ENCODE data around the gene AUP1. TPM values are rescaled to one million over a fixed set of nuclear protein-coding genes. Genes with fewer than 3 reads are reported as not detected.

AUP1 gene
- total and polyA plus RNA-seq, 2 of the 8 experiments (the other 6 are each of a cell fraction or from before 2014, with no cell fraction given) = 83.4 to 121 TPM

DNA sequence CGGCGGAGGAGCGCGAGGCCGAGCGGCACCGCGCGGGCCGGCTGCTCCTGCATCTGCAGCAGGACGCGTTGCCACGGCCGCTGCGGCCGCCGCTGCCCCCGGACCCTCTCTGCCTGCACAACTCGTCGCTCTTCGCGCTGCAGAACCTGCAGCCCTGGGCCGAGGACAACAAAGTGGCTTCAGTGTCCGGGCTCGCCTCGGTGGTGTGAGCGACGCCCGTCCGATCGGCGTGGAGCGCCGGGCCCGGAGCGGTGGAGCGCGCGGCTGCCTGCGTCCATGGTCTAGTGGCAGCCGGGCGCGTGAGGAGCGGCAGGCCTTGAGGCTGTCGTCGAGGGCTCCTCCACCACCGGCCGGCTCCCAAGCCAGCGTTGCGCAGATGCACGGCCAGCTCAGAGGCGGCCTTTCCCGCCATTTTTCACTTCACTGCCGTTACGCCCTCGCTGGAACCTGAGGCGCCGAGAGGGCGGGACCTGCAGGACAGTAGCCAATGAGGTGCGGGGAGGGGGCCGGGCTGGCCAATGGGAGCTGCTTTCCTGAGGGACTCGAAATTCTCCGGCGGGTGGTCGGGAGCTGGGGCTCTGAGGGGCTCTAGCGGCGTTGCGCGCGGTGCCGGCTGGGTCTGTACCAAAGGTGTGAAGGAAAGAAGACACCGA is 13.4 kb downstream of the AUP1 start (continued):
- TF ChIP-seq TEAD4 (IDR thresholded peaks at IDR 0.05; ENCODE audit: low read depth, low read length) (no peak), JUN (IDR thresholded peaks at IDR 0.05; ENCODE audit: low read depth, low read length) (no peak), HDAC6 (IDR thresholded peaks at IDR 0.05; ENCODE audit: low read depth, low read length) (no peak), TAF7 (optimal IDR thresholded peaks at IDR 0.05; ENCODE audit: borderline replicate concordance, low read depth, low read length) (no peak), SP4 (IDR thresholded peaks at IDR 0.05; ENCODE audit: low read length) (no peak), BACH1 (IDR thresholded peaks at IDR 0.05; ENCODE audit: low read length) (no peak), RNF2 (IDR thresholded peaks at IDR 0.05; ENCODE audit: borderline replicate concordance, low read depth, low read length, missing control alignments, poor library complexity, severe bottlenecking) (peak; percentile 92), GABPA (IDR thresholded peaks at IDR 0.05; ENCODE audit: borderline replicate concordance, insufficient read depth, low read length) (0 out of 2 replicates have a peak, but pooled peaks have one; percentile 11), SP2 (IDR thresholded peaks at IDR 0.05; ENCODE audit: low read length) (peak; percentile 58), ASH2L (IDR thresholded peaks at IDR 0.05; ENCODE audit: low read length) (no peak), GTF2F1 (IDR thresholded peaks at IDR 0.05; ENCODE audit: borderline replicate concordance, low read depth, low read length) (no peak), FOSL1 (IDR thresholded peaks at IDR 0.05; ENCODE audit: insufficient read depth, low read depth, low read length) (no peak), BRCA1 (IDR thresholded peaks at IDR 0.05; ENCODE audit: low read depth, low read length) (no peak), SP1 (IDR thresholded peaks at IDR 0.05; ENCODE audit: low read depth, low read length) (peak; percentile 94), RBBP5 (IDR thresholded peaks at IDR 0.05; ENCODE audit: borderline replicate concordance, low read depth, low read length) (0 out of 2 replicates have a peak, but pooled peaks have one; percentile 40), SIN3A (conservative IDR thresholded peaks at IDR 0.05 in 1 of 2, IDR thresholded peaks at IDR 0.05 in 1 of 2; ENCODE audit: low read depth in 1 of 2, low read length in 2 of 2) (no peak), YY1 (IDR thresholded peaks at IDR 0.05; ENCODE audit: low read depth, low read length) (peak; percentile 24; the same call in 1 of the 2 replicates)
- TF ChIP-seq, protein P1, sequence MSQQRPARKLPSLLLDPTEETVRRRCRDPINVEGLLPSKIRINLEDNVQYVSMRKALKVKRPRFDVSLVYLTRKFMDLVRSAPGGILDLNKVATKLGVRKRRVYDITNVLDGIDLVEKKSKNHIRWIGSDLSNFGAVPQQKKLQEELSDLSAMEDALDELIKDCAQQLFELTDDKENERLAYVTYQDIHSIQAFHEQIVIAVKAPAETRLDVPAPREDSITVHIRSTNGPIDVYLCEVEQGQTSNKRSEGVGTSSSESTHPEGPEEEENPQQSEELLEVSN (IDR thresholded peaks at IDR 0.05) = peak; percentile 100
